GM12878 (cell line): ENCODE data around the gene ARIH2. TPM values are rescaled to one million over a fixed set of nuclear protein-coding genes. Genes with fewer than 3 reads are reported as not detected.

ENCODE experiments used
- ATF7 ChIP-seq: fragments of 450-650 bp; IDR thresholded peaks from 2 replicates; pipeline ENCODE4 v1.6.1; 2016; ENCODE audit warnings: low read depth, mild to moderate bottlenecking
- BCL11A ChIP-seq: IDR thresholded peaks from 2 replicates; pipeline ENCODE4 v1.6.1; 2011; ENCODE audit warnings: low read depth, low read length
- BRCA1 ChIP-seq: IDR thresholded peaks from 2 replicates; pipeline ENCODE4 v1.6.1; 2011; ENCODE audit warnings: low read depth, low read length, improper control_type of control experiment
- CBFB ChIP-seq: IDR thresholded peaks from 2 replicates; pipeline ENCODE4 v1.6.1; 2016; ENCODE audit warnings: antibody characterized with exemption, low read depth
- CREB1 ChIP-seq: IDR thresholded peaks from 2 replicates; pipeline ENCODE4 v1.6.1; 2012; ENCODE audit warnings: low read depth, mild to moderate bottlenecking, inconsistent platforms
- CTCF ChIP-seq, 3 experiments: IDR thresholded peaks in 2 of 3; conservative IDR thresholded peaks in 1 of 3; 2 replicates each; pipeline ENCODE4 v1.5.1; 2011; ENCODE audit warnings: low read depth in 3 of 3, low read length in 3 of 3, mild to moderate bottlenecking in 3 of 3, control low read depth in 2 of 3, moderate library complexity in 2 of 3, inconsistent platforms in 1 of 3, mixed read lengths in 1 of 3; ENCODE audit not compliant: control insufficient read depth in 2 of 3, insufficient read depth in 1 of 3; ENCODE audit errors: extremely low read depth in 1 of 3
- GATAD2B ChIP-seq: fragments of 450-650 bp; conservative IDR thresholded peaks from 2 replicates; pipeline ENCODE4 v1.6.1; 2017; ENCODE audit warnings: low read depth, mild to moderate bottlenecking, moderate library complexity
- HDAC6 ChIP-seq: fragments of 200-600 bp; sonication (generic); IDR thresholded peaks from one replicate; pipeline ENCODE4 v1.8.0; 2017; ENCODE audit warnings: antibody characterized with exemption; ENCODE audit not compliant: unreplicated experiment
- HSF1 ChIP-seq: fragments of 150-350 bp; IDR thresholded peaks from 2 replicates; pipeline ENCODE4 v1.6.1; 2014; ENCODE audit warnings: mild to moderate bottlenecking, low read depth, low read length
- KLF5 ChIP-seq: fragments of 450-650 bp; IDR thresholded peaks from 2 replicates; pipeline ENCODE4 v1.6.1; 2014; ENCODE audit warnings: mild to moderate bottlenecking; ENCODE audit not compliant: partially characterized antibody
- MLLT1 ChIP-seq: fragments of 450-650 bp; IDR thresholded peaks from 2 replicates; pipeline ENCODE4 v1.6.1; 2016; ENCODE audit warnings: mild to moderate bottlenecking
- NBN ChIP-seq: fragments of 450-650 bp; IDR thresholded peaks from 2 replicates; pipeline ENCODE4 v1.6.1; 2016
- NR2F1 ChIP-seq: fragments of 450-650 bp; conservative IDR thresholded peaks from 2 replicates; pipeline ENCODE4 v1.6.1; 2017; ENCODE audit warnings: mild to moderate bottlenecking
- PKNOX1 ChIP-seq: fragments of 450-650 bp; IDR thresholded peaks from 2 replicates; pipeline ENCODE4 v1.6.1; 2016; ENCODE audit warnings: mild to moderate bottlenecking
- SIX5 ChIP-seq: IDR thresholded peaks from 2 replicates; pipeline ENCODE4 v1.6.1; 2011; ENCODE audit warnings: mild to moderate bottlenecking, low read depth, low read length, moderate library complexity; ENCODE audit not compliant: severe bottlenecking
- SKIL ChIP-seq: fragments of 450-650 bp; IDR thresholded peaks from 2 replicates; pipeline ENCODE4 v1.6.1; 2017; ENCODE audit warnings: mild to moderate bottlenecking, low read depth, inconsistent platforms; ENCODE audit not compliant: poor library complexity, severe bottlenecking
- SMAD1 ChIP-seq: fragments of 450-650 bp; IDR thresholded peaks from 2 replicates; pipeline ENCODE4 v1.6.1; 2018; ENCODE audit warnings: mild to moderate bottlenecking, low read depth; ENCODE audit not compliant: partially characterized antibody
- ZNF384 ChIP-seq: IDR thresholded peaks from 2 replicates; pipeline ENCODE4 v1.6.1; 2012; ENCODE audit warnings: low read depth, mild to moderate bottlenecking, low read length, improper control_type of control experiment, borderline replicate concordance
- polyA plus RNA-seq, 11 experiments: library from polyadenylated mRNA; depleted of rRNA in 4 of 11; unstranded in 6 of 11; stranded (reverse) in 5 of 11; fragments of >200 nt; fragmentation: Nextera tagmentation in 4 of 11; fragmentation: Illumina TruSeq in 1 of 11; extraction: Ambion mirVana in 4 of 11; extraction: Trizol in 1 of 11; gene quantifications; 1 replicate in 1 of 11; 2 replicates in 10 of 11; pipeline versions ENCODE4 v1.2.1 to v1.2.3, GENCODE V29; 2011 to 2016; ENCODE audit warnings: inconsistent platforms in 2 of 11, missing spikeins in 2 of 11, low read depth in 1 of 11
- total RNA-seq, 4 experiments: library from RNA; depleted of rRNA in 3 of 4; stranded (reverse); fragments of >200 nt in 3 of 4; fragmentation: Illumina TruSeq in 1 of 4; extraction: Trizol in 1 of 4; gene quantifications; 2 replicates each; pipeline versions ENCODE4 v1.2.1 to v1.2.3, GENCODE V29; 2013 to 2021

The ARIH2 gene
- total and polyA plus RNA-seq, 10 of the 15 experiments (the other 5 are each of a cell fraction or from before 2014, with no cell fraction given): 18.7 to 74.7 (median 63.7) TPM

- TF ChIP-seq CTCF (IDR thresholded peaks at IDR 0.05 in 2 of 3, conservative IDR thresholded peaks at IDR 0.05 in 1 of 3; ENCODE audit: control insufficient read depth in 2 of 3, extremely low read depth in 1 of 3, insufficient read depth in 1 of 3, low read depth in 3 of 3, low read length in 3 of 3) (0 out of 6 replicates have a peak, but pooled peaks of 1 of the 3 experiments have one; percentile 4), ZNF384 (peak; percentile 98), BRCA1 (no peak), HDAC6 (no peak), NR2F1 (peak; percentile 75), SKIL (peak; percentile 16), MLLT1 (peak; percentile 23; the same call in 1 of the 2 replicates), CREB1 (0 out of 2 replicates have a peak, but pooled peaks have one; percentile 31), BCL11A (no peak), SIX5 (no peak), PKNOX1 (peak; percentile 31; the same call in 1 of the 2 replicates), HSF1 (no peak), SMAD1 (no peak), ATF7 (peak; percentile 72), CBFB (no peak), NBN (no peak), KLF5 (no peak), GATAD2B (no peak)
Measured at GRCh38 chr3:48919215-48920138, 835 bp downstream of the ARIH2 start (continued).
